ENCODE results near the gene ABCD1. TPM values are rescaled to one million over a fixed set of nuclear protein-coding genes. Genes with fewer than 3 reads are reported as not detected.

Gene ABCD1
- total RNA-seq, 1 experiment from 2014 or later = 14.4 TPM

- H3K4me1 Mint-ChIP-seq (ENCODE audit: low read depth, unreplicated experiment) = no peaks in the 10 kb centered on the region
- H3K4me3 Mint-ChIP-seq (ENCODE audit: low read depth, unreplicated experiment) = no peak overlapping the region
- CTCF ChIA-PET = no interaction called here
- no TSS peak for BruUV-seq (replicated peaks)
- no peak for TF ChIP-seq CTCF (IDR thresholded peaks at IDR 0.05; ENCODE audit: unreplicated experiment)
- no peaks in the 10 kb centered on the region for H3K36me3 Mint-ChIP-seq (ENCODE audit: insufficient read depth, unreplicated experiment)
- intact Hi-C loops (cut with micrococcal nuclease; ENCODE audit: unreplicated experiment) = no loop called here
- DNase-seq = no peak
- H3K27me3 Mint-ChIP-seq (ENCODE audit: unreplicated experiment) = no peaks in the 10 kb centered on the region
- no peak overlapping the region for H3K27ac Mint-ChIP-seq (ENCODE audit: unreplicated experiment)
- H3K9me3 Mint-ChIP-seq (ENCODE audit: low read depth, unreplicated experiment) = no peaks in the 10 kb centered on the region
Measured at GRCh38 chrX:153750127-153750774, 25.6 kb downstream of the ABCD1 start.

- BruUV-seq (replicated peaks) = no TSS peak
- Mint-ChIP-seq H3K9me3 (ENCODE audit: low read depth, unreplicated experiment) (no peaks in the 10 kb centered on the region), H3K27ac (ENCODE audit: unreplicated experiment) (no peak overlapping the region), H3K27me3 (ENCODE audit: unreplicated experiment) (no peaks in the 10 kb centered on the region), H3K4me1 (ENCODE audit: low read depth, unreplicated experiment) (no peaks in the 10 kb centered on the region), H3K36me3 (ENCODE audit: insufficient read depth, unreplicated experiment) (no peaks in the 10 kb centered on the region), H3K4me3 (ENCODE audit: low read depth, unreplicated experiment) (no peak overlapping the region)
- no peak for TF ChIP-seq CTCF (IDR thresholded peaks at IDR 0.05; ENCODE audit: unreplicated experiment)
- intact Hi-C loops (cut with micrococcal nuclease; ENCODE audit: unreplicated experiment) = no loop called here
- no peak for DNase-seq
- CTCF ChIA-PET = interaction anchor here (0.7 kb wide), 1 partner anchor 785 kb away, joined by 5 read pairs; no protein-coding TSS in a partner anchor
Measured at GRCh38 chrX:153755136-153755535, 30.5 kb downstream of the ABCD1 start.

GRCh38 chrX:153761863-153762262 lies 37.2 kb downstream of the ABCD1 start:
- BruUV-seq (replicated peaks) = no TSS peak
- no peak for TF ChIP-seq CTCF (IDR thresholded peaks at IDR 0.05; ENCODE audit: unreplicated experiment)
- no peak overlapping the region for H3K4me3 Mint-ChIP-seq (ENCODE audit: low read depth, unreplicated experiment)
- CTCF ChIA-PET = no interaction called here
- intact Hi-C loops (cut with micrococcal nuclease; ENCODE audit: unreplicated experiment) = loop anchor here (5.0 kb wide), 1 partner anchor 185 kb away; no protein-coding TSS in a partner anchor
- DNase-seq = no peak
- peaks cover 9% of the 10 kb centered on the region for H3K4me1 Mint-ChIP-seq (ENCODE audit: low read depth, unreplicated experiment)
- peaks cover 23% of the 10 kb centered on the region for H3K36me3 Mint-ChIP-seq (ENCODE audit: insufficient read depth, unreplicated experiment)
- H3K9me3 Mint-ChIP-seq (ENCODE audit: low read depth, unreplicated experiment) = no peaks in the 10 kb centered on the region
- H3K27me3 Mint-ChIP-seq (ENCODE audit: unreplicated experiment) = no peaks in the 10 kb centered on the region
- H3K27ac Mint-ChIP-seq (ENCODE audit: unreplicated experiment) = no peak overlapping the region

- no TSS peak for BruUV-seq (replicated peaks)
- Mint-ChIP-seq H3K36me3 (ENCODE audit: insufficient read depth, unreplicated experiment) (peaks cover 25% of the 10 kb centered on the region), H3K4me3 (ENCODE audit: low read depth, unreplicated experiment) (no peak overlapping the region), H3K9me3 (ENCODE audit: low read depth, unreplicated experiment) (no peaks in the 10 kb centered on the region), H3K4me1 (ENCODE audit: low read depth, unreplicated experiment) (peaks cover 11% of the 10 kb centered on the region), H3K27me3 (ENCODE audit: unreplicated experiment) (no peaks in the 10 kb centered on the region), H3K27ac (ENCODE audit: unreplicated experiment) (no peak overlapping the region)
- intact Hi-C loops (cut with micrococcal nuclease; ENCODE audit: unreplicated experiment) = loop anchor here (5.0 kb wide), 1 partner anchor 185 kb away; no protein-coding TSS in a partner anchor
- no peak for DNase-seq
- CTCF ChIA-PET = no interaction called here
- TF ChIP-seq CTCF (IDR thresholded peaks at IDR 0.05; ENCODE audit: unreplicated experiment) = no peak
Measured at GRCh38 chrX:153762626-153763173, 38.0 kb downstream of the ABCD1 start.

All from Calu3 (cell line).